ENCODE results near the gene ZNF225. TPM values are rescaled to one million over a fixed set of nuclear protein-coding genes. Genes with fewer than 3 reads are reported as not detected.
"Not testable (repeated sequence)": the region's sequence is repeated elsewhere in the genome, so short reads cannot be mapped to it uniquely, and the experiment has no call there.

ZNF225 gene
- total RNA-seq, 1 donor from 2014 or later = 3.0 TPM

GRCh38 chr19:44142059-44142433 is 28.8 kb downstream of the ZNF225 start:
- DNase-seq = no peak
- intact Hi-C loops (cut with DNase I) = no loop called here

GRCh38 chr19:44149776-44150175 is 36.6 kb downstream of the ZNF225 start:
- DNase-seq (no peak), ATAC-seq (ENCODE audit: poor library complexity) (peak; percentile 74)
- intact Hi-C loops (cut with DNase I) = no loop called here

More at GRCh38 chr19:44142059-44142433, 28.8 kb downstream of the ZNF225 start:
- peak; percentile 38 for ATAC-seq (ENCODE audit: poor library complexity)

DNA sequence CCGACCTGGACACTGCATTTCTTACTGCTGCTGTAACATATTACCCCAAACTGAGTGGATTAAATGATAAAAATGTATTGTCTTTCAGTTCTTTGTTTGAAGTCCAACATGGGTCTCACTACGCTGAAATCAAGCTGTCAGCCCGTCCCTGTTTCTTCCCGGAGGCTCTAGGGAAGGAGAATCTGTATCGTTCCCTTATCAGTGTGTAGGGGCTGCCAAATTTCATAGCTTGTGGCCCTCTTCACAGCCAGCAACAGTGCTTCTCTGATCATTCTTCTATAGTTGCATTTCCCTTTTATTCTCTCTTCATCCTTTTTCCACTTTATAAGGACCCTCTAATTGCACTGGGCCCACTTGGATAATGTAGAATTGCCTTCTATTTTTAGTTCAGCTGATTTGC is 38.3 kb downstream of the ZNF225 start:
- intact Hi-C loops (cut with DNase I) = no loop called here
- peak; percentile 42 for ATAC-seq (ENCODE audit: poor library complexity)
- no peak for DNase-seq

- DNase-seq (no peak), ATAC-seq (ENCODE audit: poor library complexity) (no peak)
- intact Hi-C loops (cut with DNase I) = no loop called here
Measured at GRCh38 chr19:44156475-44156874, 43.3 kb downstream of the ZNF225 start.

DNA sequence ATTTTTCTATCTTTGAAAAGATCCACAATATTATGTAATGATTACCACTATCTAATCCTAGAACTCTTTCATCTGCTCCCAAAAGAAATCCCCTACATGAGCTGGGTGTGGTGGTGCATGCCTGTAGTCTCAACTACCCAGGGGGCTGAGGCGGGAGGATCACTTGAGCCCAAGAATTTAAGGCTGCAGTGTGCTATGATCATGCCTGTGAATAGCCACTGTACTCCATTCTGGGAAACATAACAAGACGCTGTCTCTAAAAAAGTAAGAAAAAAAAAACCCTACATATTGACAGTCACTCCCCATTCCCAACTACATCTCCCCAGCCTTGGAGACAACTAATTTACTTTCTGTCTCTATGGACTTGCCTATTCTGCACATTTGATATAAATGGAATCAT is 50.6 kb downstream of the ZNF225 start:
- ATAC-seq (ENCODE audit: poor library complexity) (no peak), DNase-seq (no peak)
- intact Hi-C loops (cut with DNase I) = no loop called here

DNA sequence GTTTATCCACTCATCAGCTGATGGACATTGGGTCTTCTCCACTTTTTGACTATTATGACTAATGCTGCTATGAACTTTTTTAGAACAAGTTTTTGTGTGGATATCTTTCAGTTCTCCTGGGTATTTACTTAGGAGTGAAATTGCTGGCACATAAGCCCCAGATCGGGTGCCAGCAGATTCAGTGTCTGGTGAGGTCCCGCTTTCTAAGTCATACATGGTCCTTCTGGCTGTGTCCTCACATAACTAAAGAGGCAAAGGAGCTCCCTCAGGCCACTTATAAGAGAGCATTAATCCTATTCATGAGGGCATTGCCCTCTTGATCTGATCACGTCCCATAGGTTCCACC is 51.1 kb downstream of the ZNF225 start:
- no peak for DNase-seq
- ATAC-seq (ENCODE audit: poor library complexity) = no peak
- intact Hi-C loops (cut with DNase I) = no loop called here

DNA sequence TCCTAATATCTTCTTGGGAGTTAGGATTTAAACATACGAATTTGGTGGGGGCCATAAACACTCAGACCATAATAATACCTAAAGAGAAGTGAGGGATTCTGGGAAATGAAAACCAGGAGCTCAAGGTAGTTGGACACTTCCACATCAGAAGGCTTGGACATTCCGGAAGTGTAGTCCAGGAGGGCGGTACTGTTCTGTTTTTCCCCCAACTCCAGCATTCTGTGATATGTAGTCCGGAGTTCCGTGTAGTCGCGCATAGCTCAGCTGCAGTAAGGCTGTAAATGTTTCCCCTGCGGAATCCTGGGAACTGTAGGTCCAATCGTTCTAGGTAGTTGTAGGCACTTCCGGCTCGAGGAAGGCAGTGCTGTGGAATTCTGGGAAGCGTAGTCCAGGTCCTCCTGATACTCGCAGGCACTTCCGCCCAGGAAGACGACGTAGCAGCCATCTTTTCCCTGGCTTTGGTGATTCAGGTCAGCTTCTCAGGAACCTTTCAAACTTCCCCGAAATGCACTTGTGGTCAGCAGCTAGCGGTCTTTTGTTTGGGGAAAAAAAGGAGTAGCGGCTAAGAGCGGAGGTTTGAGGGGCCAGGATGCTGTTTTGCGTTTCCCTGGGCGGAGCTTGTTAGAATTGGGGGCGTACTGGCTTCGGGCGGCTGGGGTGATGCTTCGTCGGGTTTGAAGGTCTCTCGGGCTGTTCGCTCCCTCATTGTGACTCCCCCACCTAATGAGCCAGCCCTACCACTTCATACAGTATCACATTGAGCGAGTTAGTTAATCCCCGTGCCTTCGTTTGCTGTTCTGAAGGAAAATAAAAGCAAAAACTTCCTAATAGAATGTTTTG is 51.7 kb downstream of the ZNF225 start, which contains the start of gene ZNF226:
Gene ZNF226, plus strand, starts transcription at position 428 of the 840 bp plus-strand sequence. CDS start 4,981 bp downstream, outside the sequence.
- ATAC-seq (ENCODE audit: poor library complexity) = peak; percentile 100
- DNase-seq = peak; percentile 89
- intact Hi-C loops (cut with DNase I) = loop anchor here (5.0 kb wide), 1 partner anchor 47 kb away; the partner anchor contains the start of gene ZNF227

GRCh38 chr19:44170660-44171059 is 57.5 kb downstream of the ZNF225 start:
- DNase-seq; intact Hi-C loops (cut with DNase I); ATAC-seq (ENCODE audit: poor library complexity): not testable (repeated sequence)

GRCh38 chr19:44176590-44176989 is 63.4 kb downstream of the ZNF225 start:
- intact Hi-C loops (cut with DNase I) = no loop called here
- ATAC-seq (ENCODE audit: poor library complexity) (no peak), DNase-seq (no peak)

GRCh38 chr19:44180968-44181367 is 67.8 kb downstream of the ZNF225 start:
- ATAC-seq (ENCODE audit: poor library complexity) (no peak), DNase-seq (no peak)
- intact Hi-C loops (cut with DNase I) = no loop called here

- DNase-seq (no peak), ATAC-seq (ENCODE audit: poor library complexity) (no peak)
- intact Hi-C loops (cut with DNase I) = no loop called here
Measured at GRCh38 chr19:44182145-44182544, 68.9 kb downstream of the ZNF225 start.

Other genes with a start within 250 kb of the ZNF225 start
- gene ZNF404, start 229.4 kb upstream of the ZNF225 start, total RNA-seq = 7.6 TPM
- gene ZNF45, start 178.1 kb upstream of the ZNF225 start, total RNA-seq = 6.1 TPM
- 3.6 TPM for gene ZNF221, start 162.2 kb upstream of the ZNF225 start, total RNA-seq
- gene ZNF155, start 129.2 kb upstream of the ZNF225 start, total RNA-seq = 6.5 TPM
- gene ZNF230, start 110.4 kb upstream of the ZNF225 start, total RNA-seq = 2.7 TPM
- gene ZNF222, start 88.0 kb upstream of the ZNF225 start, total RNA-seq = 2.9 TPM
- 2.3 TPM for gene ZNF223, start 61.4 kb upstream of the ZNF225 start, total RNA-seq
- gene ZNF284, start 41.2 kb upstream of the ZNF225 start, total RNA-seq = 1.6 TPM
- gene ZNF224, start 19.0 kb upstream of the ZNF225 start, total RNA-seq = 9.9 TPM
- gene ZNF234, start 28.2 kb downstream of the ZNF225 start, total RNA-seq = 8.1 TPM
- gene ZNF226, start 51.7 kb downstream of the ZNF225 start, total RNA-seq = 14.9 TPM
- gene ZNF227, start 99.1 kb downstream of the ZNF225 start, total RNA-seq = 12.6 TPM
- 6.3 TPM for gene ZNF233, start 146.5 kb downstream of the ZNF225 start, total RNA-seq
- 3.3 TPM for gene ZNF235, start 191.6 kb downstream of the ZNF225 start, total RNA-seq
- gene ZNF112, start 243.3 kb downstream of the ZNF225 start, total RNA-seq = 3.4 TPM

Measured in Right ventricle myocardium superior (tissue), 1 donor.